VCaP (cell line): ENCODE data around the gene PWWP3B.

Experiments
- H3K27ac ChIP-seq: fragments of 450-650 bp; 2 replicates; pipeline ENCODE4 v1.5.1; 2017
- CTCF ChIP-seq: fragments of 450-650 bp; conservative IDR thresholded peaks from 2 replicates; pipeline ENCODE4 v1.5.1; 2017; ENCODE audit warnings: mild to moderate bottlenecking, moderate library complexity

PWWP3B gene

GRCh38 chrX:106168107-106168506 lies at the start of gene PWWP3B:
PWWP3B (plus strand) TSS chrX:106168305; CDS start chrX:106205433, 37,128 bp downstream.
- TF ChIP-seq CTCF, result no peak
- H3K27ac ChIP-seq, result peak within 1 kb of the TSS; percentile 45

DNA sequence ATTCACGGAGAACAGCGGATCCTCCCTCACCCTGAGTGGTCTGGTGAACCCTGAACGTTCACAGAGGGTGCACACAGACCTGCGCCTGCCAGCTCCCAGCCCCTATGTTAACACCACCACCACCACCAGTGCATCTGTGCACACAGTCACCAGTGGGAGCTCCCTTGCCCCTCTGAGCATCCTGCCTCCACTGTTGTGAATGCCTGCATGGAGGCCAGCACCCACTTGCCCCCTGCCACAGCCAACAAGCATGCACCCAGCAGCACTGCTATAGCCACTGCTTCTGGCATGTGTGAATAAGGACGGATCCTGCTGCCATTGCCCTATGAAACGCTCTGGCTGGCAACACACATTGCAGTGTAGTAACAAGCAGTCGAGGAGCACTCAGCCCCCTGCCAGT lies 29.1 kb upstream of the PWWP3B start:
- TF ChIP-seq CTCF, result no peak

DNA sequence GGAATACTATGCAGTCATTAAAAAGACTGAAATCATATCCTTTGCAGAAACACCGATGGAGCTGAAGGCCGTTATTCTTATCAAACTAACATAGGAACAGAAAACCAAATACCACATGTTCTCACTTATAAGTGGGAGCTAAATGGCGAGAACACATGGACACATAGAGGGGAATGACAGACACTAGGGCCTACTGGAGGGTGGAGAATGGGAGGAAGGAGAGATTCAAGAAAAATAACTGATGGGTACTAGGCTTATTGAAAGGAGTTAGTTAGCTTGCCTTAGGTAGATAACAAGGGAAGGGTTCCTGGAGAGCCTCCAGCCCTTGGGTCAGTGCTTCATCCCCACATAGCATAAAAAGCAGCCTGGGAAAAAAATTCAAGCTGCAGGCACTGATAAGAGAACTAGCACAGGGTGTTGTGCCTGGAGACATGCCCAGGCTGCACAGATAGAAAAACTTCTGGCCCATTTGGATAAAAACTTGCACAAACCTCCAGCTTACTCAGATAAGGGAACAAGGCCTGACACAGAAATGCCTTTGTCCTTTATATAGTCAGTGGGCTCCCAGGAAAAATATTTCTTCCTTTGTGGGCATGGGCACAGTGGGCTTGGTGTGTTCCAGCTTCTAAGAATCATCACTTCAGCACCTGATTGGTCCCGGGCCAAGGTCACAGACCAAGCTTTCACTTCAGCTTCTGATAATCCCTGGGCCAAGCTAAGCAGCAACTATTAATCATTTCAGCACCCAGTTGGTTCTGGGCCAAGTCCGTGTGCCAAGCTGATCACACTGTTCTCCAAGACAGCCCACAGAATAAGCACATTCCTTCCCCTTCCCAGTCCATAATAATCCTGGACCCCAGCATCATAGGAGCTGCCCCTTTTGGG lies 23.1 kb upstream of the PWWP3B start:
- no peak overlapping the region for H3K27ac ChIP-seq
- no peak for TF ChIP-seq CTCF

More for the DNA sequence above, 29.1 kb upstream of the PWWP3B start:
- H3K27ac ChIP-seq, result no peak overlapping the region

GRCh38 chrX:106150701-106151100 lies 17.4 kb upstream of the PWWP3B start:
- H3K27ac ChIP-seq, result no peak overlapping the region
- no peak for TF ChIP-seq CTCF

- no peak overlapping the region for H3K27ac ChIP-seq
- no peak for TF ChIP-seq CTCF
Observed at GRCh38 chrX:106159861-106160282, 8.2 kb upstream of the PWWP3B start.

DNA sequence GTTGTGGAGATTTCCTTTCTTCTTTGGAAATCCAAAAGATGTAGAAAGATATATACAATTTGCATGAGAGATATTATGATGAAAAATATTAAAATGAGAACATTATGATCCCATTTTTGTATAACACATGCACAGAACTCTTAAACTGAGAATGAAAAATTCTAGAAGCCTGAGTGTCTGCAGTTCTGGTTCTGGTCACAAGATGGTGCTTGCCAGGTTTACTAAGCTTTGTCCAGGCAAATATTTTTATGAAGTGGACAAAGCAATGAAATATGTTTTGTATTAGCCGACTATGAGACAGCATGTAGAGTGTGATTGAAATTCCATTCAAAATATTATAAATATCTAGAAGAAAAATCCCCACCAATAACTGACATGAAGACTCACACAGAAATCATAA lies 2.2 kb downstream of the PWWP3B start:
- peak; percentile 60 for TF ChIP-seq CTCF
- no peak overlapping the region for H3K27ac ChIP-seq

GRCh38 chrX:106171293-106171820 lies 3.3 kb downstream of the PWWP3B start:
- TF ChIP-seq CTCF, result no peak

More at GRCh38 chrX:106171293-106171820, 3.3 kb downstream of the PWWP3B start:
- H3K27ac ChIP-seq, result no peak overlapping the region
